Ascending aorta (tissue), 2 donors: Measurements from ENCODE around the gene UBE2K. TPM values are rescaled to one million over a fixed set of nuclear protein-coding genes. Genes with fewer than 3 reads are reported as not detected.
"Not testable (repeated sequence)": the region's sequence is repeated elsewhere in the genome, so short reads cannot be mapped to it uniquely, and the experiment has no call there.

ENCODE experiments used
- DNase-seq, 2 donors: peaks; one replicate each; pipeline ENCODE4 v3.0.0-alpha.2; 2019; ENCODE audit warnings: low spot score in 2 of 2
- H3K27ac ChIP-seq, 2 donors: fragments of 200-600 bp; sonication (generic); one replicate each; pipeline ENCODE4 v1.5.1; 2016 to 2017; ENCODE audit warnings: mild to moderate bottlenecking in 1 of 2
- H3K27me3 ChIP-seq: fragments of 200-600 bp; sonication (generic); one replicate; pipeline ENCODE4 v1.5.1; 2017
- H3K36me3 ChIP-seq, 2 donors: fragments of 200-600 bp; sonication (generic); one replicate each; pipeline ENCODE4 v1.5.1; 2016
- H3K4me1 ChIP-seq, 2 donors: fragments of 200-600 bp; sonication (generic); one replicate each; pipeline ENCODE4 v1.5.1; 2016 to 2017; ENCODE audit warnings: mild to moderate bottlenecking in 1 of 2
- H3K4me3 ChIP-seq, 2 donors: fragments of 200-600 bp; sonication (generic); one replicate each; pipeline ENCODE4 v1.5.1; 2016 to 2017; ENCODE audit warnings: mild to moderate bottlenecking in 1 of 2
- H3K9me3 ChIP-seq, 2 donors: fragments of 200-600 bp; sonication (generic); one replicate each; pipeline ENCODE4 v1.5.1; 2016
- intact Hi-C: fragments of 100-400 bp; cut with DNase I; formaldehyde crosslinking; loops from one replicate; pipeline ENCODE4 v1.15.1; 2023
- total RNA-seq: library from RNA; depleted of rRNA; stranded (reverse); fragments of >200 nt; gene quantifications from one replicate; pipeline ENCODE4 v1.1.0, GENCODE V29; 2016
- TF ChIP-seq, protein P1 (sequence below), 3 experiments: fragments of 200-600 bp in 2 of 3; fragments of 450-650 bp in 1 of 3; sonication (generic) in 2 of 3; IDR thresholded peaks; one replicate each; pipeline ENCODE4 v1.5.1; 2016 to 2019; ENCODE audit warnings: antibody characterized with exemption in 3 of 3, mild to moderate bottlenecking in 1 of 3, moderate library complexity in 1 of 3

Gene UBE2K
- total RNA-seq, 1 donor from 2014 or later = 9.7 TPM

DNA sequence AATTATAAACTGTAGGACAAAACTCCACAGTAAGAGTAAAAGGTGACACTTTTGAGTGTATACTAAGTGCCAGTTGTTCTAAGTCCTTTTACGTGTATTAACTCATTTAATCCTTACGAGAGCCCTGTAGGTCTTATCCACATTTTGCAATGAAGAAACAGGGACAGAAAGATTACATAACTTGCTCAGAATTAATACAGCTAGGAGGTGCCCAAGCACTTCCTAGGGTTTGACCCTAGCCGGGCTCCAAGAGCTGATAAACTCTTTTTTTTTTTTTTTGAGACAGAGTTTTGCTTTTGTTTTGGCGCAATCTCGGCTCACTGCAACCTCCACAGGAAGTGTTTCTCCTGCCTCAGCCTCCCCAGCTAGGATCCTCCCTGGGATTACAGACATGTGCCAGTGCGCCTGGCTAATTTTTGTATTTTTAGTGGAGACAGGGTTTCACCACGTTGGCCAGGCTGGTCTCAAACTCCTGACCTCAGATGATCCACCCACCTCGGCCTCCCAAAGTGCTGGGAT lies 110.4 kb downstream of the UBE2K start:
- Histone ChIP-seq H3K27ac (no peak overlapping the region), H3K9me3 (no peaks in the 10 kb centered on the region), H3K27me3 (no peaks in the 10 kb centered on the region), H3K4me3 (no peak overlapping the region), H3K4me1 (no peaks in the 10 kb centered on the region), H3K36me3 (no peaks in the 10 kb centered on the region)
- TF ChIP-seq, protein P1, sequence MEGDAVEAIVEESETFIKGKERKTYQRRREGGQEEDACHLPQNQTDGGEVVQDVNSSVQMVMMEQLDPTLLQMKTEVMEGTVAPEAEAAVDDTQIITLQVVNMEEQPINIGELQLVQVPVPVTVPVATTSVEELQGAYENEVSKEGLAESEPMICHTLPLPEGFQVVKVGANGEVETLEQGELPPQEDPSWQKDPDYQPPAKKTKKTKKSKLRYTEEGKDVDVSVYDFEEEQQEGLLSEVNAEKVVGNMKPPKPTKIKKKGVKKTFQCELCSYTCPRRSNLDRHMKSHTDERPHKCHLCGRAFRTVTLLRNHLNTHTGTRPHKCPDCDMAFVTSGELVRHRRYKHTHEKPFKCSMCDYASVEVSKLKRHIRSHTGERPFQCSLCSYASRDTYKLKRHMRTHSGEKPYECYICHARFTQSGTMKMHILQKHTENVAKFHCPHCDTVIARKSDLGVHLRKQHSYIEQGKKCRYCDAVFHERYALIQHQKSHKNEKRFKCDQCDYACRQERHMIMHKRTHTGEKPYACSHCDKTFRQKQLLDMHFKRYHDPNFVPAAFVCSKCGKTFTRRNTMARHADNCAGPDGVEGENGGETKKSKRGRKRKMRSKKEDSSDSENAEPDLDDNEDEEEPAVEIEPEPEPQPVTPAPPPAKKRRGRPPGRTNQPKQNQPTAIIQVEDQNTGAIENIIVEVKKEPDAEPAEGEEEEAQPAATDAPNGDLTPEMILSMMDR (IDR thresholded peaks at IDR 0.05) = no peak
- no peak for DNase-seq
- intact Hi-C loops = no loop called here

DNA sequence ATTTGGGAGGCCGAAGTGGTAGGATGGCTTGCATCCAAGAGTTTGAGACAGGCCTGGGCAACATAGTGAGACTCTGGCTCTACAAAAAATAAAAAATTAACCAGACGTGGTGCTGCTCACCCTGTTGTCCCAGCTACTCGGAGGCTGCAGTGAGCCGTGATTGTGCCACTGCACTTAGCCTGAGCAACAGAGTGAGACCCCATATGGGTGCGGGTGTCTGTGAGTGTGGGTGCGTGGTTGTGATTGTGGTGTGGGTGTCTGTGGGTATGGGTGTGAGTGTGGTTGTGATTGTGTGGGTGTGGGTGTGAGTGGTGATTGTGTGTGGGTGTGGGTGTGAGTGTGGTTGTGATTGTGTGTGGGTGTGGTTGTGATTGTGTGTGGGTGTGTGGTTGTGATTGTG lies 114.6 kb downstream of the UBE2K start:
- intact Hi-C loops = no loop called here
- no peak for DNase-seq
- Histone ChIP-seq H3K27me3 (no peaks in the 10 kb centered on the region), H3K36me3 (no peaks in the 10 kb centered on the region), H3K27ac (no peak overlapping the region), H3K4me1 (no peaks in the 10 kb centered on the region), H3K9me3 (no peaks in the 10 kb centered on the region), H3K4me3 (no peak overlapping the region)
- TF ChIP-seq, protein P1 (IDR thresholded peaks at IDR 0.05) = no peak

DNA sequence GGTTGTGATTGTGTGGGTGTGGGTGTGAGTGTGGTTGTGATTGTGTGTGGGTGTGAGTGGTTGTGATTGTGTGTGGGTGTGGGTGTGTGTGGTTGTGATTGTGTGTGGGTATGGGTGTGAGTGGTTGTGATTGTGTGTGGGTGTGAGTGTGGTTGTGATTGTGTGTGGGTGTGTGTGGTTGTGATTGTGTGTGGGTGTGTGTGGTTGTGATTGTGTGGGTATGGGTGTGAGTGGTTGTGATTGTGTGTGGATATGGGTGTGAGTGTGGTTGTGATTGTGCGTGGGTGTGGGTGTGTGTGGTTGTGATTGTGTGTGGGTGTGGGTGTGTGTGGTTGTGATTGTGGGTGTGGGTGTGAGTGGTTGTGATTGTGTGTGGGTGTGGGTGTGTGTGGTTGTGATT lies 115.1 kb downstream of the UBE2K start:
- not testable (repeated sequence) for DNase-seq, H3K27me3 ChIP-seq

DNA sequence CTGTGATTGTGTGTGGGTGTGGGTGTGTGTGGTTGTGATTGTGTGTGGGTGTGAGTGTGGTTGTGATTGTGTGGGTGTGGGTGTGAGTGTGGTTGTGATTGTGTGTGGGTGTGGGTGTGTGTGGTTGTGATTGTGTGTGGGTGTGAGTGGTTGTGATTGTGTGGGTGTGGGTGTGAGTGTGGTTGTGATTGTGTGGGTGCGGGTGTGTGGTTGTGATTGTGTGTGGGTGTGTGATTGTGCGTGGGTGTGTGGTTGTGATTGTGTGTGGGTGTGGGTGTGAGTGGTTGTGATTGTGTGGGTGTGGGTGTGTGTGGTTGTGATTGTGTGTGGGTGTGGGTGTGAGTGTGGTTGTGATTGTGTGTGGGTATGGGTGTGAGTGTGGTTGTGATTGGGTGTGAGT lies 115.8 kb downstream of the UBE2K start:
- H3K27me3 ChIP-seq, H3K36me3 ChIP-seq, DNase-seq, H3K9me3 ChIP-seq, H3K4me3 ChIP-seq, H3K4me1 ChIP-seq, H3K27ac ChIP-seq, intact Hi-C loops: not testable (repeated sequence)

More for the DNA sequence above, 115.1 kb downstream of the UBE2K start:
- H3K36me3 ChIP-seq, H3K4me3 ChIP-seq, intact Hi-C loops, H3K4me1 ChIP-seq, H3K9me3 ChIP-seq, H3K27ac ChIP-seq: not testable (repeated sequence)

DNA sequence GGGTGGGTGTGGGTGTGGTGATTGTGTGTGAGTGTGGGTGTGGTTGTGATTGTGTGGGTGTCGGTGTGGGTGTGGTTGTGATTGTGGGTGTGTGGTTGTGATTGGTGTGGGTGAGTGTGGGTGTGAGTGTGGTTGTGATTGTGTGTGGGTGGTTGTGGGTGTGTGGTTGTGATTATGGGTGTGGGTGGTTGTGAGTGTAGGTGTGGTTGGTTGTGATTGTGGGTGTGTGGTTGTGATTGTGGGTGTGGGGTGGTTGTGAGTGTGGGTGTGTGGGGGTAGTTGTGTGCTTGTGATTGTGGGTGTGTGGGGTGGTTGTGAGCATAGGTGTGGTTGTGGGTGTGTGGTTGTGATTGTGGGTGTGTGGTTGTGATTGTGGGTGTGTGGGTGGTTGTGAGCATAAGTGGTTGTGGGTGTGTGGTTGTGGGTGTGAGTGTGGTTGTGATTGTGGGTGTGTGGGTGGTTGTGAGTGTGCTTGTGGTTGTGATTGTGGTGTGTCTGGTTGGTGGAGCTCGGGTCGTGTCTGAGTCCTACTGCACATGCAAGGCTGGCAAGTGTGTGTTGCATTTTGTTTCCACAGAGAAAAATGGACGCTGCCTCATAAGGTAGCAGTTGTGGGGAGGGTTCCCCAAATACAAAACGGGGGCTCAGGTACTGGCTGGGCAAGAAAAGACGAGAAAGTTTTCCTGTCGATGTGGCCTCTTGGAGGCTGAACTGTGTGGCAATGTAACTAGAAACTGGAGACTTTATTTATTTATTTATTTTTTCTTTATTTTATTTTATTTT lies 116.7 kb downstream of the UBE2K start:
- Histone ChIP-seq H3K27ac (no peak overlapping the region), H3K4me1 (no peaks in the 10 kb centered on the region), H3K9me3 (no peaks in the 10 kb centered on the region), H3K4me3 (no peak overlapping the region), H3K36me3 (no peaks in the 10 kb centered on the region), H3K27me3 (no peaks in the 10 kb centered on the region)
- TF ChIP-seq, protein P1 (IDR thresholded peaks at IDR 0.05) = no peak
- DNase-seq = no peak
- intact Hi-C loops = no loop called here

DNA sequence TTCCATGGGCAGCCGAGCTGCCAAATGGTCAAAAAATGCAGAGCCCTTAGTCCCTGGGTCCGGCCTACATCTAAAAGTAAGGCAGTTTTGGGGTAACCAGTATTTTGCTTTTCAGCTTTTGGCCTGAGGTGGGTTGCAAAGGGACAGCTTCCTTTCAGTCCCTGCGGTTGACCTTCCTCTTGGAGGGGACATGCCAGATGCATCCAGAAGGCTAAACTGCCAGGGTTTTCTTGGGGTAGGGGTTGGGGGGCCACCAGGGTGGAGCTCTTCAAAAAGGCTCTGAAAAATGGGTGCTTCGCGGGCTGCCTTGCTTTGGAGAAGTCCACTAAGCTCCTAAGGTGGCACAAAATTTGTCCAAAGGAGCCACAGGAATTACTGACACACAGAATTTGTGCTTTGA lies 120.7 kb downstream of the UBE2K start:
- no peaks in the 10 kb centered on the region for H3K27me3 ChIP-seq
- H3K9me3 ChIP-seq = no peaks in the 10 kb centered on the region
- no peak overlapping the region for H3K27ac ChIP-seq
- intact Hi-C loops = no loop called here
- H3K4me1 ChIP-seq = no peaks in the 10 kb centered on the region
- no peak overlapping the region for H3K4me3 ChIP-seq
- no peak for DNase-seq
- peaks cover 0 to 4% of the 10 kb centered on the region in 2 donors for H3K36me3 ChIP-seq
- TF ChIP-seq, protein P1 (IDR thresholded peaks at IDR 0.05) = no peak
